ENCODE results near the gene SESTD1. TPM values are rescaled to one million over a fixed set of nuclear protein-coding genes. Genes with fewer than 3 reads are reported as not detected.

SESTD1 gene
- total and polyA plus RNA-seq, 2 of the 13 experiments (the other 11 are each of a cell fraction or from before 2014, with no cell fraction given), result 74.4 to 101 TPM

DNA sequence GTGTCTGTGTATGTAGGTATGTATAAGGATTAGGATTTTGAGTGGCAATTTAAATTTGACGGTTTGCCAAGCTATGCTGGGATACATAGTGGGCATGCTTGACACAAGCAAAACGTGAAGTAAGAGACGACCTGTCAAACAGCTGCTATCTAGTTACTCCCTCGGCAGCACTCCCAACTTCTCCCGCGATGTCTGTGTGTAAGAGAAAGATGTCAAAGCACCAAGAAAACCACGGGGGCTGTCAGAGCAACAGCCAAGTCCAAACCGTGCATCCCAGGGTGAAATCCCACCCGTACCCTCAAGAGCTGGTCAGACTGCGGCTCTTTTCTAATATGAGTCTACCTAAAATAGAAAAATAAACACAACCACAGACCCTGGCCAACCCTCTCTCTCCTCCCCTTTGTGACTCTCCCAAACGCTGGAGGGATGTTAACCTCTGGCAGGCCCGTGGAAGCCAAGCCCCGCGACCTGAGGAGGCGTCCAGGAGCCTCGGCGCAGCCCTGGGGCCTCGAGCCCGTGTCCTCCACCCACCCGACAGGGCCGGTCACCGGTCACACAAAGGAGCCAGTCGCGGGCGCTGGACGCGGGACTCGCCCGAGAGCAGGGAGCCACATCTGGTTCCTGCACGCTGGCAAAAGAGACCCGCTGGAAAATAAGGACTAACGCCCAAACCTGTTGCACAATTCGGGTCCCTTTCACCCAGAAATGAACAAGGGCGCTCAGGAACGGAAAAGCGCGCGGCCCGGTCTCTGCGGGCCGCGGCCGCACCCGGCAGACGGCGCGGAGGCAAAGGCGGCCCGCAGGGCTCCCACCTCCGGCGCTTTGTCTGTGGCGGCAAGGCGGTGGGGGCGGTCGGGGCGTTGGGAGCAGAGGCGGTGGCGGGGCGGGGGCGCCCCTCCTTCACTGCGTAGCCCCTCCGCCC, 925 bp downstream of the SESTD1 start (continued):
- TF ChIP-seq ZNF276 (CRISPR knock-in tag; IDR thresholded peaks at IDR 0.05; ENCODE audit: low read depth) (0 out of 2 replicates have a peak, but pooled peaks have one; percentile 11), UBTF (CRISPR knock-in tag; IDR thresholded peaks at IDR 0.05) (peak; percentile 75; the same call in 1 of the 2 replicates), SIX4 (CRISPR knock-in tag; IDR thresholded peaks at IDR 0.05) (no peak), THYN1 (CRISPR knock-in tag; IDR thresholded peaks at IDR 0.05; ENCODE audit: borderline replicate concordance, low read depth) (no peak), NFRKB (IDR thresholded peaks at IDR 0.05) (no peak), ZNF260 (CRISPR knock-in tag; IDR thresholded peaks at IDR 0.05; ENCODE audit: borderline replicate concordance, low read depth) (no peak), ZNF816 (CRISPR knock-in tag; IDR thresholded peaks at IDR 0.05; ENCODE audit: borderline replicate concordance) (no peak), SRF (IDR thresholded peaks at IDR 0.05; ENCODE audit: low read depth, low read length) (no peak), ZNF800 (CRISPR knock-in tag; IDR thresholded peaks at IDR 0.05) (peak; percentile 54; the same call in 1 of the 2 replicates), HDAC2 (CRISPR knock-in tag; IDR thresholded peaks at IDR 0.05) (0 out of 2 replicates have a peak, but pooled peaks have one; percentile 12), TIGD3 (CRISPR knock-in tag; IDR thresholded peaks at IDR 0.05; ENCODE audit: borderline replicate concordance) (no peak), SIN3B (IDR thresholded peaks at IDR 0.05; ENCODE audit: low read length) (no peak), RBFOX2 (IDR thresholded peaks at IDR 0.05; ENCODE audit: low read depth, low read length) (peak; percentile 81), FOXJ3 (CRISPR knock-in tag; IDR thresholded peaks at IDR 0.05; ENCODE audit: borderline replicate concordance) (peak; percentile 54; the same call in 1 of the 2 replicates)
- TF ChIP-seq, protein P1, sequence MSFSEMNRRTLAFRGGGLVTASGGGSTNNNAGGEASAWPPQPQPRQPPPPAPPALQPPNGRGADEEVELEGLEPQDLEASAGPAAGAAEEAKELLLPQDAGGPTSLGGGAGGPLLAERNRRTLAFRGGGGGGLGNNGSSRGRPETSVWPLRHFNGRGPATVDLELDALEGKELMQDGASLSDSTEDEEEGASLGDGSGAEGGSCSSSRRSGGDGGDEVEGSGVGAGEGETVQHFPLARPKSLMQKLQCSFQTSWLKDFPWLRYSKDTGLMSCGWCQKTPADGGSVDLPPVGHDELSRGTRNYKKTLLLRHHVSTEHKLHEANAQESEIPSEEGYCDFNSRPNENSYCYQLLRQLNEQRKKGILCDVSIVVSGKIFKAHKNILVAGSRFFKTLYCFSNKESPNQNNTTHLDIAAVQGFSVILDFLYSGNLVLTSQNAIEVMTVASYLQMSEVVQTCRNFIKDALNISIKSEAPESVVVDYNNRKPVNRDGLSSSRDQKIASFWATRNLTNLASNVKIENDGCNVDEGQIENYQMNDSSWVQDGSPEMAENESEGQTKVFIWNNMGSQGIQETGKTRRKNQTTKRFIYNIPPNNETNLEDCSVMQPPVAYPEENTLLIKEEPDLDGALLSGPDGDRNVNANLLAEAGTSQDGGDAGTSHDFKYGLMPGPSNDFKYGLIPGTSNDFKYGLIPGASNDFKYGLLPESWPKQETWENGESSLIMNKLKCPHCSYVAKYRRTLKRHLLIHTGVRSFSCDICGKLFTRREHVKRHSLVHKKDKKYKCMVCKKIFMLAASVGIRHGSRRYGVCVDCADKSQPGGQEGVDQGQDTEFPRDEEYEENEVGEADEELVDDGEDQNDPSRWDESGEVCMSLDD (CRISPR knock-in tag; IDR thresholded peaks at IDR 0.05; ENCODE audit: borderline replicate concordance), result no peak

All from HepG2 (cell line).